ENCODE data around the gene OCEL1.

GRCh38 chr19:17249887-17250548 lies 24.0 kb downstream of the OCEL1 start:
- TF ChIP-seq CTCF (IDR thresholded peaks at IDR 0.05), result no peak
- no peak for TF ChIP-seq ZFX (IDR thresholded peaks at IDR 0.05; ENCODE audit: borderline replicate concordance)

Data from 22Rv1 (cell line).